ENCODE results near the gene SPATA3. TPM values are rescaled to one million over a fixed set of nuclear protein-coding genes. Genes with fewer than 3 reads are reported as not detected.

Gene SPATA3
- total and polyA plus RNA-seq, 2 experiments from 2014 or later = not detected

GRCh38 chr2:231056453-231057416 is 60.8 kb downstream of the SPATA3 start, which contains the start of gene PSMD1:
Gene PSMD1, plus strand, starts transcription at chr2:231056867. Its CDS starts 159 bp downstream, at chr2:231057026.
- Histone ChIP-seq H3K27ac (peak within 1 kb of the TSS; percentile 100), H3K9me3 (ENCODE audit: low read depth) (no peaks in the 10 kb centered on the region), H3K36me3 (peaks cover 2% of the 10 kb centered on the region), H3K4me1 (ENCODE audit: low read depth) (peaks cover 13% of the 10 kb centered on the region), H3K27me3 (no peaks in the 10 kb centered on the region), H3K4me3 (peak within 1 kb of the TSS; percentile 93)
- peak; percentile 91 to 97 for DNase-seq (ENCODE audit: low read depth in 1 of 2, low spot score in 1 of 2)
- TF ChIP-seq CTCF (IDR thresholded peaks at IDR 0.05; ENCODE audit: low read depth, low read length) = peak; percentile 97

- Histone ChIP-seq H3K4me3 (peak overlapping the region; percentile 93), H3K27me3 (no peaks in the 10 kb centered on the region), H3K9me3 (ENCODE audit: low read depth) (no peaks in the 10 kb centered on the region), H3K4me1 (ENCODE audit: low read depth) (peaks cover 13% of the 10 kb centered on the region), H3K27ac (peak overlapping the region; percentile 100), H3K36me3 (peaks cover 9% of the 10 kb centered on the region)
- peak; percentile 11 to 44 for DNase-seq (ENCODE audit: low read depth in 1 of 2, low spot score in 1 of 2)
- TF ChIP-seq CTCF (IDR thresholded peaks at IDR 0.05; ENCODE audit: low read depth, low read length) = no peak
Measured at GRCh38 chr2:231057590-231057989, 61.7 kb downstream of the SPATA3 start.

Other genes starting within 250 kb of the SPATA3 start
- 389 and 411 TPM in 2 replicates for gene ITM2C, start 131.2 kb upstream of the SPATA3 start, total RNA-seq
- gene ITM2C, start 131.2 kb upstream of the SPATA3 start, polyA plus RNA-seq = 484 and 536 TPM in 2 replicates
- gene GPR55, start 70.9 kb upstream of the SPATA3 start, total RNA-seq = not detected in 2 replicates
- gene GPR55, start 70.9 kb upstream of the SPATA3 start, polyA plus RNA-seq = not detected in 2 replicates
- 4.2 and 5.4 TPM in 2 replicates for gene C2orf72, start 41.4 kb downstream of the SPATA3 start, total RNA-seq
- 2.2 and 5.3 TPM in 2 replicates for gene C2orf72, start 41.4 kb downstream of the SPATA3 start, polyA plus RNA-seq
- gene PSMD1, start 60.7 kb downstream of the SPATA3 start, total RNA-seq = 68.1 and 122 TPM in 2 replicates
- gene PSMD1, start 60.7 kb downstream of the SPATA3 start, polyA plus RNA-seq = 93.8 and 133 TPM in 2 replicates
- gene HTR2B, start 128.9 kb downstream of the SPATA3 start, total RNA-seq = not detected in 2 replicates
- 0.41 TPM in 1 of 2 replicates, not detected in the other for gene HTR2B, start 128.9 kb downstream of the SPATA3 start, polyA plus RNA-seq
- 18.3 and 27.4 TPM in 2 replicates for gene ARMC9, start 202.5 kb downstream of the SPATA3 start, total RNA-seq
- gene ARMC9, start 202.5 kb downstream of the SPATA3 start, polyA plus RNA-seq = 29.3 and 30.0 TPM in 2 replicates

Data from cardiac muscle cell (in vitro differentiated cells and primary cell).